Raji (cell line): ENCODE results near the gene SULT2B1.

Experiments used
- POLR2A ChIP-seq: IDR thresholded peaks from 2 replicates; pipeline ENCODE4 v1.6.1; 2011; ENCODE audit warnings: low read depth, low read length, control low read depth; ENCODE audit not compliant: insufficient read depth

SULT2B1 gene

GRCh38 chr19:48571378-48572162 lies 19.6 kb downstream of the SULT2B1 start:
- TF ChIP-seq POLR2A = no peak

DNA sequence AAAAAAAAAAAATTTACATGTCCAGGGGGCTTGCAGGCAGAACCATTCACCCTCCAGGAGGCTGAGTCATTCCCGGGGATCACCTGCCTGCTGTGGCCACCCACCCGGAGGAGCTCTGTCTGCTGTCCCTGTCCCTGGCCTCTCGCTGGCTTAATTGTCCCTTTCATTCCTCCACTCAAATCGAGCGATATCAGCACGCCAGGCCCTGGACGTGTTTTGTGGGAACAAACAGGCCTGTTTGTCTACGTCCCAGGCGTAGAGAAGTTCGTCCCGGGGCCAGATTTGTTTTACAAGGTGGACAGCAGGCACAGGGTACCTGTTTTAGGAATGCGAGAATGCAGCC lies 21.2 kb downstream of the SULT2B1 start:
- no peak for TF ChIP-seq POLR2A

DNA sequence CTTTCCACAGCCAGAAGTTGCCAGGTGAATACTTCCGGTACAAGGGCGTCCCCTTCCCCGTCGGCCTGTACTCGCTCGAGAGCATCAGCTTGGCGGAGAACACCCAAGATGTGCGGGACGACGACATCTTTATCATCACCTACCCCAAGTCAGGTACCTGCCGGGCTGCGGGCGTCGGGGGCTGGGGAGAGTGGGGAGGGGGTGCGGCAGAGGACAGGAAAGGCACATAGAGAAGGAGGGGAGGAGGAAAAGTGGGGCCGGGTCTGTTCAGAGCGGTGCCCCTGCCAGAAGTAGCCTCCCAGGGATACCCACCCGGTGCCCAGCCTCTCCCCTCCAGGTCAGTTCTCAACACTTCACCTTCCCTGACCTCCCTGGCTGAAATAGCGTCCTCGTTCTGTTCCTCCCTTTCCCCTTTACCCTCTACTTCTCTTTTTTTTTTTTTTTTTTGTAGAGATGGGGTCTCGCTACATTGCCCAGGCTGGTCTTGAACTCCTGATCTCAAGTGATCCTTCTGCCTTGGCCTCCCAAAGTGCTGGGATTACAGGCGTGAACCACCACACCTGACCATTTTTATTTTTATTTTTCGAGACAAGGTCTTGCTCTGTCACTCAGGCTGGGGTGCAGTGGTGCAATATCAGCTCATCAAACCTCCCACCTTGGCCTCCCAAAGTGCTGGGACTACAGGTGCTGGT lies 24.1 kb downstream of the SULT2B1 start:
- TF ChIP-seq POLR2A = no peak

DNA sequence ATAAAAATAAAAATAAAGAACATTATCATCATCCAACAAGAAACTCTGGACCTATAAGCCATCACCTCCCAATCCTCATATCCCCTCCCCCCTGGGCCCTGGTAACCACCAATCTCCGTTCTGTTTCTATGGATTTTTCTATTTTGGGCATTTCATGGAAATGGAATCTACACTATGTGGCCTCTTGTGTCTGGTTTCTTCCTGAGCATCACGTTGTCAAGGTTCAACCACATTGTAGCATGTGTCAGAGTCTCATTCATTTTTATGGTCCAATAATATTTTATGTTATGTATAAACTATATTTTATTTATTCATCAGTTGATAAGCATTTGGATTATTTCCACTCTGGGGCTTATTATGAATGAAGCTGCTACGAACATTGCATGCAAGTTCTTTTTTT lies 26.9 kb downstream of the SULT2B1 start:
- TF ChIP-seq POLR2A = no peak

GRCh38 chr19:48582168-48582567 lies 30.2 kb downstream of the SULT2B1 start:
- TF ChIP-seq POLR2A = no peak

GRCh38 chr19:48587387-48587786 lies 35.4 kb downstream of the SULT2B1 start:
- no peak for TF ChIP-seq POLR2A

GRCh38 chr19:48588670-48589401 lies 36.9 kb downstream of the SULT2B1 start:
- 0 out of 2 replicates have a peak, but pooled peaks have one; percentile 29 for TF ChIP-seq POLR2A

- TF ChIP-seq POLR2A = no peak
These were observed 39.0 kb downstream of the SULT2B1 start for GRCh38 chr19:48591021-48591420.

DNA sequence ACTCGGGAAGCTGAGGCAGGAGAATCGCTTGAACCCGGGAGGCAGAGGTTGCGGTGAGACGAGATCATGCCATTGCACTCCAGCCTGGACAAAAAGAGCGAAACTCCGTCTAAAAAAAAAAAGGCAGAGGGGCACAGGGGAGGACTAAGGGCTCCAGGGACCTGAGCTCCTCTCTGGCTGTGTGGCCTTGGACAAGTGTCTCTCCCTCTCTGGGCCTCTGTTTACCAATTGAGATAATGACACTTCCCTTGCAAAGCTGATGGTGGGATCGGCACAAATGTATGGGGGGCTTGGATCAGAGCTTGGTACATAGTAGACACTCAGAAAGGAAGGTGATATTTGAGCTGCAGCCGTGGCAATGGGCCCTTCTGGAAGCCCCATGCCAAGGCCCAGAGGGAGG lies 43.2 kb downstream of the SULT2B1 start:
- TF ChIP-seq POLR2A = no peak

GRCh38 chr19:48595833-48596232 lies 43.9 kb downstream of the SULT2B1 start:
- TF ChIP-seq POLR2A = no peak

- no peak for TF ChIP-seq POLR2A
These were observed 44.3 kb downstream of the SULT2B1 start for GRCh38 chr19:48596237-48596636.

DNA sequence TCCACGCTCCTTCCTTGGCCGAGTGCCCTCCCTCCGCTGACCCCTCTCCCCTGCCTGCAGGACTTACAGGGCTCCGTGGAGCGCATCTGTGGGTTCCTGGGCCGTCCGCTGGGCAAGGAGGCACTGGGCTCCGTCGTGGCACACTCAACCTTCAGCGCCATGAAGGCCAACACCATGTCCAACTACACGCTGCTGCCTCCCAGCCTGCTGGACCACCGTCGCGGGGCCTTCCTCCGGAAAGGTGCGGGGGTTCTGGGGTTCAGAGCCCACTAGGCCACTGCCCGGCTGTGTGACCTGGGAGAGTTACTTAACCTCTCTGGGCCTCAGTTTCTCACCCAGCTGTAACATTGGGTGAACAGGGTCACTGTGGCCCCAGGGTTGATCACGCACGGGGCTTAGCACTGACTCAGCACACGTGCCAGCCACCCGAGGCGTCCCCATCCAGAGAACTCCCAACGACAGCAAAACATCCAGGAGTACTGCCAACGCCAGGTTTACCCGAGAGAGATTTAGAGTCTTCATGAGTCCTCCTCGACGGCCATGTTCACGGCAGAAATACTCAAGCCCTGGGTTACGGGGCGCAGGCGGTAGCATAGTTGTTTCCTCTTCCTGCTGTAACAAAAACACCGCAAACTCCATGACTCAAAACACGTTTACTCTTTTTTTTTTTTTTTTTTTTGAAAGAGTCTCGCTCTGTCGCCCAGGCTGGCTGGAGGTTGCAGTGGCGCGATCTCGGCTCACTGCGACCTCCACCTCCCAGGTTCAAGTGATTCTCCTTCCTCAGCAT lies 44.9 kb downstream of the SULT2B1 start:
- TF ChIP-seq POLR2A = no peak

- no peak for TF ChIP-seq POLR2A
These were observed 47.2 kb downstream of the SULT2B1 start for GRCh38 chr19:48598996-48599700.

DNA sequence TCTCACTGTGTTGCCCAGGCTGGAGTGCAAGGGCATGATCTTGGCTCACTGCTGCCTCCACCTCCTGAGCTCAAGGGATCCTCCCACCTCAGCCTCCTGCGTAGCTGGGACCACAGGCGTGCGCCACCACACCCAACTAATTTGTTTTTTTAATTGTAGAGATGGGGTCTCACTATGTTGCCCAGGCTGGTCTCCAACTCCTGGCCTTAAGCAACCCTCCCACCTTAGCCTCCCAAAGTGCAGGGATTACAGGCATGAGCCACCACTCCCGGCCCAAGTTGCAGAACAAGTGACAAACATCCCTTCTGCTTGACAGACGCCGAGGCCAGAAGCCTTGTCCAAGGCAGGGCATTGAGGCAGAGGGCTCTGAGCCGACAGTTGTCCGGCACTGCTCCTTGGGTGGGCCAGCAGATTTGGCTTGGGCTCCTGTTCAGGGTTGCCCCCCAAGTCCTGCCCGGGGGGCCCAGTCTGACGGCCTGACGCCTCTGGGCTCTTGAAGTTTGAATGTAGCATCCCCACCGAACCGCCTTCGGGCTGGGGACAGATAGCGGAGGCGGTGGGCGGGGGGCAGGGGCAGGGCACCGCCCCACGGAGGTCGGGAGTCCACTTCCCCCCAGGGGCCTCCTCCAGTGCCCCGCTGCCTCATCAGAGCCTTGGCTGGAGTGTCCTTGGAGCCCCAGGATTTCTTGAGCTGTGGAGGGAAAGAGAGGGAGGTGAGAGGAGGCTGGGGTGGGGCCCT lies 48.9 kb downstream of the SULT2B1 start:
- TF ChIP-seq POLR2A = no peak
